Stimulated activated naive CD8-positive, alpha-beta T cell treated with anti-CD3 and anti-CD28 coated beads, Interleukin-15, Interleukin-2, amounts not matched to agents 100 ng/mL and 50 ng/mL, for 24 hours (primary cell): ENCODE results near the gene POLR2L.

Source experiments
- H3K27ac Mint-ChIP-seq: one replicate; pipeline ENCODE4 v1.8.0; 2021; ENCODE audit warnings: mild to moderate bottlenecking, mixed read lengths
- H3K27me3 Mint-ChIP-seq: one replicate; pipeline ENCODE4 v1.8.0; 2021; ENCODE audit warnings: mixed read lengths
- H3K36me3 Mint-ChIP-seq: one replicate; pipeline ENCODE4 v1.8.0; 2021; ENCODE audit warnings: low read depth, mixed read lengths
- H3K4me1 Mint-ChIP-seq: one replicate; pipeline ENCODE4 v1.8.0; 2021; ENCODE audit warnings: low read depth, mixed read lengths
- H3K4me3 Mint-ChIP-seq: one replicate; pipeline ENCODE4 v1.8.0; 2021; ENCODE audit warnings: mild to moderate bottlenecking, mixed read lengths
- H3K9me3 Mint-ChIP-seq: one replicate; pipeline ENCODE4 v1.8.0; 2021; ENCODE audit warnings: mixed read lengths

The POLR2L gene

DNA sequence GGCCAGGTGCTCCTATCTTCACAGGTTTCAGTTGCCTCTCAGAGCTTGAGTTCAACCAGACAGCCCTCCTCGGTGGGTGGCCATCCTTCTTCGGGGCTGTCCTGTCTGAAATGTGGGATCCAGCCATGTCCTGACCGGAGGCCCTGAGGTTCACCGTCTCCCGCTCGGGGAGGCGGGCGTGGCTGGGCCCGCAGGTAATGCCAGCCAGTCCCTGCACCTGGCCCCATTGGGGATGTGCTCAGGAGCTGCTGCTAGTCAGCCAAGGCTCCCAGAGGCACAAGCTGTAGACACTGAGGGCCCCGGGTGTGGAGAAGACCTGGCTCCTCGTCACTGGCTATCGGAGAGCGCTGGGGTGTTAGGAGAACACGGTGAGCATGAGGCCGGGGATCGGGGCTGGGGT is 32.9 kb upstream of the POLR2L start:
- Mint-ChIP-seq H3K36me3 (peaks cover 15% of the 10 kb centered on the region), H3K27ac (no peak overlapping the region), H3K27me3 (no peaks in the 10 kb centered on the region), H3K9me3 (no peaks in the 10 kb centered on the region), H3K4me1 (no peaks in the 10 kb centered on the region), H3K4me3 (no peak overlapping the region)

DNA sequence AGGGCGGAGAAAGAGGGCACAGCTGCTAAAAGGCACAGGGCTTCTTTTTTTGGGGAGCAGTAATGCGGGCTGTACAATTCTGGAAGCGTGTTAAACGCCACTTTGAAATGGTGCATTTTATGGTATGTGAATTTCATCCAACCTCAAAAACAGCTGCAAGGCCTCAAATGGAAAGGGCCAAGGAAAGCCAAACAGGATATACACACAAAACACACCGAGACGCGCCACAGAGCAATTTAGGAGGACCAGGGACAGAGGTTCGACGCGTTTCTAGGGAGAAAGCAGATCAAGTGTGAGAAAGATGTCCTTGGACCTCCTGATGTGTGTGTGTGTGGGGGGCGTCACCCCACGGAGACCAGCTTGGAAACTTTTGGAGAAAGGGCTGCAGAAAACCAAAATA is 31.4 kb upstream of the POLR2L start:
- H3K36me3 Mint-ChIP-seq: peaks cover 8% of the 10 kb centered on the region
- H3K9me3 Mint-ChIP-seq: no peaks in the 10 kb centered on the region
- no peak overlapping the region for H3K4me3 Mint-ChIP-seq
- no peak overlapping the region for H3K27ac Mint-ChIP-seq
- no peaks in the 10 kb centered on the region for H3K27me3 Mint-ChIP-seq
- H3K4me1 Mint-ChIP-seq: no peaks in the 10 kb centered on the region

DNA sequence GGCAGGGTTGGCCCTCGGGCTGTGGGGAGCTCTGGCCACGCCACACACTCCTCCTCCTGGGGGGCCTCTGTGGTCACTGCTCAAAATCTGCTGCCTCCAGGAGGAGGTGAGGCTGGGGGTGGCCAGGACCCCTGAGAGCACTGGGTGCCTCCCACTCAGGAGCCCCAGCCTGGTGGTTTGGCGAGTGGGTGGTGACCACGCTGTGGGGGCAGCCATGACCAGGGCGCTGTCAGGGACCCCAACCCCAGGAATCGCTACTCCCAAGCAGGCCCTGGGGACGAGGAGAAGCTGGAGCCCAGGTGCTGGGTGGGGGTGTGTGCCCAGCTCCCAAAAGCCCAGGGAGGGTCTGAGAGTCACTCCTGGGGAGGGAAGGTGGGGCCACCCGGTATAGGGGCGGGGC is 30.5 kb upstream of the POLR2L start:
- Mint-ChIP-seq H3K36me3 (peaks cover 6% of the 10 kb centered on the region), H3K9me3 (no peaks in the 10 kb centered on the region), H3K4me3 (no peak overlapping the region), H3K4me1 (no peaks in the 10 kb centered on the region), H3K27me3 (no peaks in the 10 kb centered on the region), H3K27ac (no peak overlapping the region)

DNA sequence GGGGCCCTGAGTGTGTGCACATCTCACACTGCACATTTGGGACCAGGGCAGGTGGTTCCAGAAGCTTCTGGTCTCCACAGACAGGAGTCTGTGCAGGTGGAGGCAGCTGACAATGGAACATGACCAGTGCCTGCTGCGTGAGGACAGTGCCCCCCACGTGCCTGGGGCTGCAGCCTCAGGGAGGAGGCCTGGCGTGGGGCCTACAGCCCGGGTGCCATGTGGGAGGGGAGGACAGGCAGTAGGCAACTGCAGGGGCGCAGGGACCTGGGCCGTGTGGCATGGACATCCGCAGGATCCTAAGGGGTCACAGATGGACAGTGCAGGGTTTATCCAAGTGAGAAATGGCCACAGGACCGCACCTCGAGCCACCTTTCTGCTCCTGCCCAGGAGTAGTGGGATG is 29.1 kb upstream of the POLR2L start:
- H3K27ac Mint-ChIP-seq: no peak overlapping the region
- peaks cover 4% of the 10 kb centered on the region for H3K36me3 Mint-ChIP-seq
- no peaks in the 10 kb centered on the region for H3K27me3 Mint-ChIP-seq
- H3K9me3 Mint-ChIP-seq: no peaks in the 10 kb centered on the region
- no peak overlapping the region for H3K4me3 Mint-ChIP-seq
- no peaks in the 10 kb centered on the region for H3K4me1 Mint-ChIP-seq

DNA sequence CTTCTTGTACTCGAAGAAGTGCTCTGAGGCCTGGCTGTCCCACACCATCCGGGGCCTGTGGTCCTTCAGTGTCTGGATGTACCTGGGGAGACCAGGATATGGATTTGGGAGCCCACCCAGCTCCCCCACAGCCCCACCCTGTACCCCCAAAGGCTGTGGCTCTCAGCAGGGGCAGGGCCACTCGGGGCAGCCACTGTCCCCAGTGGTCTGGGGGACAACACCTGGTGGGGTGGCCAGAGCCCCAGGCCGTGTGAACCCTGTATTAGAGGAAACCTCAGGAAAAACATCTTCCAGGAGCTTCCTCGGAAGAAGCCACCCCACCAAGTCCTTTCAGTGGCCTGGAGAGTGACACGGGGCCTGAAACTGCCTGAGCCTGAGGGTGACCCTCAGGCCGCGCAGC is 28.1 kb upstream of the POLR2L start:
- no peak overlapping the region for H3K4me3 Mint-ChIP-seq
- H3K27ac Mint-ChIP-seq: no peak overlapping the region
- H3K4me1 Mint-ChIP-seq: no peaks in the 10 kb centered on the region
- H3K27me3 Mint-ChIP-seq: no peaks in the 10 kb centered on the region
- no peaks in the 10 kb centered on the region for H3K9me3 Mint-ChIP-seq
- H3K36me3 Mint-ChIP-seq: peaks cover 4% of the 10 kb centered on the region

DNA sequence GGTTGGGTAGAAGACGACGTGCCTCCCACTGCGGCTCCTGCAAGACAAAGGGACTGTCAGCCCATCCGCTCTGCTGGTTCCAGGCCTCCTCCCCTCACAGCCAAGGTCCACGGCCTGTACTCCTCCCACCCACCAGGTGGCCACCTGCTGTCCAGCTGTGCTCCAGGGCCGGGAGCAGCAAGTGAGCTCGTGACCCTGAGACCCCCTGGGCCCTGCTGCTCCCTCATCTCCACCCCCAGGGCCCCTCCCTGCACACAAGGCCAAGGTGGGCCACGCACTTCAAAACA is 27.7 kb upstream of the POLR2L start:
- H3K36me3 Mint-ChIP-seq: peaks cover 4% of the 10 kb centered on the region
- no peaks in the 10 kb centered on the region for H3K27me3 Mint-ChIP-seq
- H3K4me3 Mint-ChIP-seq: no peak overlapping the region
- no peaks in the 10 kb centered on the region for H3K4me1 Mint-ChIP-seq
- H3K27ac Mint-ChIP-seq: no peak overlapping the region
- H3K9me3 Mint-ChIP-seq: no peaks in the 10 kb centered on the region

DNA sequence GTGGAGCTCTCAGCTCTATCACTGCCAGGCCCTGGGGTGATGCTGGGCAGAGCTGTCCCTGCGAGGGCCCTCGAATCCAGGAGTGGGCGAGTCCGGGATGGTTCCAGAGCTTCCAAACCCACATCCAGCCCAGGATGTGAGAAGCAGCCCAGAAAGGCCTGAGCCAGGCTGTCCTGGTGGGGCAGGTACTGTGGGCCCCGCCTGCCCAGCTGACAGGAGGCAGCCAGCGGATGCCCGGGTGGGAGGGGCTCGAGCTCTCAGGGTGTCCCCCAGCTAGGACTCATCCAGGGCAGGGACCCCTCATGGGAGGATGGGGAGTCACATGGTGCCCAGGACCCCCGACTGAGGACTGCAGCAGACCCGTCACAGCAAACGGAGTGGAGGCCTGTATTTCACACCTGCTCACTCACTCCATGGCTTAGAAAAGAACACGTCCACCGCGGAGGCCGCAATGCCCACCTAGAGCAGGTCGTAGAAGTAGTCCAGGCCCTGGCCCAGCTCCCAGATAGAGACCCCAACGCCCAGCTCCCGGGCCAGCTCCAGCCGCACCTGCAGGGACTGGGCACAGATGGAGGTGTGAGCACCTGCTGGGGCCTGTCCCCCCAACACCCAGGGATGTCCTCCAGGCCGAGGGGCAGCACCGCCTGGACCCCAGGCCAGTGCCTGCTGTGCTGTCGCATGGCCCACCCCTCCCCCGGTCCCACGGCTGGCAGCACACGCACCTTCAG is 27.2 kb upstream of the POLR2L start:
- no peaks in the 10 kb centered on the region for H3K27me3 Mint-ChIP-seq
- H3K4me3 Mint-ChIP-seq: no peak overlapping the region
- H3K27ac Mint-ChIP-seq: no peak overlapping the region
- no peaks in the 10 kb centered on the region for H3K4me1 Mint-ChIP-seq
- H3K36me3 Mint-ChIP-seq: peaks cover 4% of the 10 kb centered on the region
- H3K9me3 Mint-ChIP-seq: no peaks in the 10 kb centered on the region

DNA sequence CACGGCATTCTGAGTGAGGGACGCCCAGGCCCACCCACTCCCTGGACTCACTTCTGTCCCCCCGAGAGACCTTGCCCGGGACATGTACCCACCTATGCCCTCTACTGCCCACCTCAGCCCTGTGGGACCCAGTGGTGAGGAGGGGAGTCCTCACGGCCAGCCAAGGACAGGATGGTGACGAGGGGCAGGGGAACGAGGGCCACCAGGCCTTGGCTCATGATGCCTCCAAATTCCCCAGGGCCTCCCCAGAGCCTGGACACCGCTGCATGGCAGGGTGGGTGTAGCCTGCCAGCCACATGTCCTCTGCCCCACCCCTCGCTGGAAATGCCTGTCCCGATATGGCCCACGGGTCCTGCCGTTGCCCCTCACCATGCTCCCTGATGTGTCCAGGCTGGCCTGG is 26.5 kb upstream of the POLR2L start:
- Mint-ChIP-seq H3K9me3 (no peaks in the 10 kb centered on the region), H3K36me3 (peaks cover 3% of the 10 kb centered on the region), H3K4me1 (no peaks in the 10 kb centered on the region), H3K27ac (no peak overlapping the region), H3K4me3 (no peak overlapping the region), H3K27me3 (no peaks in the 10 kb centered on the region)

DNA sequence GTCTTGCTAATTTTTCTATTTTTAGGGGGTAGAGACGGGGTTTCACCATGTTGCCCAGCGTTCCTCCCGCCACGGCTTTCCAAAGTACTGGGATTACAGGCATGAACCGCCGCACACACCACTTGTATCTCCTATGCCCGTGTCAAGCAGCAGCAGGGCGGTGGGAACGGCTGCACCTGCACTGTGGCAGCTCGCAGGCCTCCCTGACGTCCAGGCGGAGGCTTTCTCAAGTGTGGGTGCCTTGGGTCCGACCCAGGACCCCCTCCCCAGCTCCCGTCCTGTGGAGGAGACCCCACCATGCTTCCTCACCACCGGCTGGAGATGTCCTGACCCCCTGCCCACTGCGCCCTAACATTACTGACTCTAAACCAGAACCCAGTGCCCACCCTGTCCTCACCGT is 26.1 kb upstream of the POLR2L start:
- H3K27me3 Mint-ChIP-seq: no peaks in the 10 kb centered on the region
- H3K4me3 Mint-ChIP-seq: no peak overlapping the region
- no peaks in the 10 kb centered on the region for H3K36me3 Mint-ChIP-seq
- no peaks in the 10 kb centered on the region for H3K4me1 Mint-ChIP-seq
- H3K27ac Mint-ChIP-seq: no peak overlapping the region
- no peaks in the 10 kb centered on the region for H3K9me3 Mint-ChIP-seq

DNA sequence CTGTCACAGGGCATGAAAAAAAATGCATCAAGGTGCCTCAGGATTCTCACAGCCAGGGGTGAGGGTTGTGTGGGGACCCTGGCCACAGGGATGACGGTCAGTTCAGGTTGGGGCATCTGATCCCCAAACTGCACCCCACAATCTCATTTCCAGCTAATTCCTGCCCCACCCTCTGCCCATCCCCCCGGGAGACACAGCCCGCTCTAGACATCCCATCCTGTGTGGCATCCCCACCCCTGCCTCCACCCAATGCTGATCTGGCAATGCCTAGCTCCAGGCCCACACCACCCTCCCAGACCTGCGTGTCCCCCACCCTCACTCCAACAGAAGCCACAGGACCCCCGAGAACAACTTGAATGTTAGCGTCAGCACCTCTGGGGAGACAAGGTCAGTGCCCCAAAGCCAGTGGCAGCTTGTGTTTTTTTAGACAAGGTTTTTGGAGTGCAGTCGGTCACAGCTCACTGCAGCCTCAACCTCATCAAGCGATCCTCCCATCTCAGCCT is 25.6 kb upstream of the POLR2L start:
- no peaks in the 10 kb centered on the region for H3K4me1 Mint-ChIP-seq
- H3K27me3 Mint-ChIP-seq: no peaks in the 10 kb centered on the region
- no peak overlapping the region for H3K4me3 Mint-ChIP-seq
- no peaks in the 10 kb centered on the region for H3K9me3 Mint-ChIP-seq
- H3K27ac Mint-ChIP-seq: no peak overlapping the region
- H3K36me3 Mint-ChIP-seq: no peaks in the 10 kb centered on the region

DNA sequence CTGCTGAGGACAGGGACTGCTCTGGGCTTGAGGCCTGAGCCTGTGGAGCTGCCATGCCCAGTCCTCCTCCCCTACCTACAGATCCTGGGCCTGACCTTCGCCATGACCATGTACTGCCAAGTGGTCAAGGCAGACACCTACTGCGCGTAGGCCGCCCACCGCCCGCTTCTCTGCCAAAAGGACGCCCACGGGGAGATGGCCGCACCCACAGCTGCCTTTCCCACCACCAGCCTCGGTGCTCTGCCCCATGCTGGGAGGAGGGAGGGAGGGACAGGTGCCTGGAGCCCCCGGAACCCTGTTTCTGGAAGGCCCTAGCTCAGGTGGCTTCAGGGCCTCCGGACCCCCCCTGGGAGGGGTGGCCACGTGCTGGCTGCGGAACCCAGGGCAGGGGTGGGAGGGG is 24.2 kb upstream of the POLR2L start:
- Mint-ChIP-seq H3K4me3 (no peak overlapping the region), H3K9me3 (no peaks in the 10 kb centered on the region), H3K27me3 (no peaks in the 10 kb centered on the region), H3K36me3 (no peaks in the 10 kb centered on the region), H3K4me1 (no peaks in the 10 kb centered on the region), H3K27ac (no peak overlapping the region)

DNA sequence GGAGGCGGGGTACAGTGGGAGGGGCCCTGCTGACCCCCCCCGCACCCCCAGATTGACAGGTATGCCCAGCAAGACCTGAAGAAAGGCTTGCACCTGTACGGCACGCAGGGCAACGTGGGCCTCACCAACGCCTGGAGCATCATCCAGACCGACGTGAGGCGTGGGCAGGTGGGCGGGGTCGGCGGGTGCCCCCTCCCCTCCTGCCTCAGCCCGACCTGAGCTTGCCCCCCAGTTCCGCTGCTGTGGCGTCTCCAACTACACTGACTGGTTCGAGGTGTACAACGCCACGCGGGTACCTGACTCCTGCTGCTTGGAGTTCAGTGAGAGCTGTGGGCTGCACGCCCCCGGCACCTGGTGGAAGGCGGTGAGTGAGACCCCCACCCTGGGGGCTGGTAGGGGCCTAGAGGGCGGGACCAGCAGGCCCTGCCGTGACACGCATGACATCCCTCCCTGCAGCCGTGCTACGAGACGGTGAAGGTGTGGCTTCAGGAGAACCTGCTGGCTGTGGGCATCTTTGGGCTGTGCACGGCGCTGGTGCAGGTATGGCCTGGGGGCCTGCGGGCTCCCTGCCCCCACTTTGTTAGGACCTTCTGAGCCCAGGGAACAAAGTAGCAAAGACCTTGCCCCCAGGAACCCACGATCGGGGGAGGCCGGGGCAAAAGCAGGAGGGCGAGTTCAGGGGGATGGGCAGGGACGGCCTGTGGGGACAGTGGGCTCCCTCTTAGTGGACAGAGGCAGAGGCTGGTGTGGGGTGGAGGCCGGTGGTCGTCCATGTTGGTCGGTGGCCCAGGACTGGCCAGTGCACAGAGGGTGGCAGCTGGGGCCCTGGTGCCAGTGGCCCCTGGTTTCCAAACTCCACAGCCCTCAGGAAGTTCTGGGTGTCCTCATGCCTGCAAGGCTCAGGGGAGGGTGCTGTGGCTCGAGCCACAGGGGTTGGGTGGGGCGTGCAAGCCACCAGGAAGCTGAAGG is 23.4 kb upstream of the POLR2L start:
- H3K36me3 Mint-ChIP-seq: no peaks in the 10 kb centered on the region
- no peaks in the 10 kb centered on the region for H3K27me3 Mint-ChIP-seq
- H3K4me1 Mint-ChIP-seq: no peaks in the 10 kb centered on the region
- no peak overlapping the region for H3K4me3 Mint-ChIP-seq
- H3K9me3 Mint-ChIP-seq: no peaks in the 10 kb centered on the region
- H3K27ac Mint-ChIP-seq: no peak overlapping the region

DNA sequence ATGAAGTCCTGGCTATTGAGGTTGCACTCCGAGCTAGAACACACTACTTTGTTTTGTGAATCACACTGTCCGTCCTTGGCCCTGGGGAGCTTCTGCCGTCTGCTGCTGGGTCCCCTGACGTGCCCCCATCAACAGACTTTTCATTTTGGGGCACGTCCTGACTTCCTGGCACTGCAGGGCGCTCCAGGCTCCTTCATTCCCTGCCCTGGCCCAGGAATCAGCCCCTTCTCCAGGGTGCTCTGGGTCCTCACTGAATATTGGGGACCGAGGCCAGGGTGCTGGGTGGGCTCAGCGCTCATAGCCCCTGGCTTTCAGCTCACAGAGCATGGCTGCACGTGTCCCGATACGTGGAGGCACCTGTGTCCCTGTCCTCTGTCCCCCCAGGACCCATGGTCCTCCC is 22.6 kb upstream of the POLR2L start:
- no peaks in the 10 kb centered on the region for H3K9me3 Mint-ChIP-seq
- H3K27ac Mint-ChIP-seq: no peak overlapping the region
- no peaks in the 10 kb centered on the region for H3K36me3 Mint-ChIP-seq
- no peak overlapping the region for H3K4me3 Mint-ChIP-seq
- H3K4me1 Mint-ChIP-seq: no peaks in the 10 kb centered on the region
- no peaks in the 10 kb centered on the region for H3K27me3 Mint-ChIP-seq

DNA sequence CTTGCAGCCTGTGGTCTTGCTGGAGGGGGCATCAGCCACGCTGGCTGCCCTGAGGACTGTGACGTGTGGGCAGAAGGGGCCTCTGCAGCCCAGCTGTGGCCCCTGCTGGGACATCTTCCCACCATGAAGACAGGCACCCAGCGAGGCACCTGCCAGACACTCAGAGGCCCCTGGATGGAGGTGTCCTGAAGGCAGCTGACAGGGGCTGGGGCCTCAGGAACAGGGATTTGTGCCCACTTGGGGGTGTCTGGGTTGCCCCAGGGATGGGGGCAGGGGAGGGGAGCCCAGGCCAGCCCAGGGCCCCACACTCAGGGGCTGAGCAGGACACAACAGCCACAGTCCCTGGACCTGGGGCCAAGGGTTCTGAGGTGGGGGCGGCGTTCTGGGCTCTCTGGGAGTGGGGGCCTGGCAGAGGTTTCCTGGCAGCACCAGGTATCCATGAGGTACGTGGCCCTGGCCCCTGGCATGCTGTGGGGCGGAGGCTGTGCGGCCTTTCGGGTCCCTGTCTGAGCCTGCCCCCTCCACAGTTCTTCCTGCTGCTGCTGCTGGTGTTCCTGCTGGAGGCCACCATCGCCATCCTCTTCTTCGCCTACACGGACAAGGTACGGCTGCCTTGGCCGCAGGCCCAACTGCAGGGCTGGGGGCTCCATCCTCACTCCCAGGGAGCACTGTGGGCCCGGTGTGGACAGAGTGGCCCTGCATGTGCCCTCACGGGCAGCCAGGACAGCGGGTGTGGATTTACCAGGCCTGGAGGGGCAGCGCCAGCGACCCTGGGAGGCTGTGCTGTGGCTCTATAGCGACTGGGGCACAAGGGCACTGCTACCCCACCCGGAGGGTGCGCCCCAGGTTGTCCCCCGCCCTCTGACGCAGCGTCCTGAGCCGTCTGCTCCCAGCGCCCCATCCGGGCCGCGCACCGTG is 21.8 kb upstream of the POLR2L start:
- no peaks in the 10 kb centered on the region for H3K36me3 Mint-ChIP-seq
- no peaks in the 10 kb centered on the region for H3K4me1 Mint-ChIP-seq
- no peak overlapping the region for H3K4me3 Mint-ChIP-seq
- H3K27me3 Mint-ChIP-seq: no peaks in the 10 kb centered on the region
- H3K9me3 Mint-ChIP-seq: no peaks in the 10 kb centered on the region
- no peak overlapping the region for H3K27ac Mint-ChIP-seq
